IMR-90 (cell line): ENCODE measurements around the gene REV3L. TPM values are rescaled to one million over a fixed set of nuclear protein-coding genes. Genes with fewer than 3 reads are reported as not detected.

Experiments used
- ATAC-seq: fragments of 200-7000 bp; cut with Tn5 transposase; 2 replicates; pipeline ENCODE4 v1.9.1; 2020; ENCODE audit warnings: low read depth, mild to moderate bottlenecking, moderate library complexity
- BruUV-seq: library from RNA; stranded (reverse); fragments of 400-500 nt; replicated peaks from 2 replicates; lab custom pipeline; 2021; lab: Mats Ljungman, UMichigan
- CTCF ChIA-PET: fragments of 300-600 bp; formaldehyde crosslinking; extraction: SDS; loops from one replicate; lab custom pipeline; 2021; ENCODE audit warnings: antibody characterized with exemption; lab: Yijun Ruan, JAX
- POLR2A ChIA-PET: fragments of 300-600 bp; sonication (Branson Sonifier 250); formaldehyde crosslinking; loops from one replicate; lab custom pipeline; 2022; ENCODE audit warnings: antibody characterized with exemption; ENCODE audit not compliant: unreplicated experiment; lab: Charles Lee
- DNase-seq: peaks from one replicate; pipeline ENCODE4 v3.0.0; 2013
- H2AFZ ChIP-seq: replicated peaks from 2 replicates; pipeline ENCODE3; 2013; ENCODE audit warnings: low read length, mild to moderate bottlenecking; ENCODE audit not compliant: poor library complexity
- H2AK5ac ChIP-seq: 2 replicates; pipeline ENCODE4 v1.6.1; 2013; ENCODE audit warnings: low read depth, low read length, inconsistent platforms
- H2AK9ac ChIP-seq: replicated peaks from 2 replicates; pipeline ENCODE3; 2013; ENCODE audit warnings: mild to moderate bottlenecking, low read depth, low read length, moderate library complexity; ENCODE audit not compliant: poor library complexity
- H2BK120ac ChIP-seq: 2 replicates; pipeline ENCODE4 v1.6.1; 2013; ENCODE audit warnings: low read depth, low read length, inconsistent platforms
- H2BK15ac ChIP-seq: 3 replicates; pipeline ENCODE4 v1.6.1; 2013; ENCODE audit warnings: low read depth, low read length, inconsistent platforms
- H2BK20ac ChIP-seq: 2 replicates; pipeline ENCODE4 v1.6.1; 2013; ENCODE audit warnings: low read depth, mild to moderate bottlenecking, inconsistent platforms, low read length, moderate library complexity
- H2BK5ac ChIP-seq: 2 replicates; pipeline ENCODE4 v1.6.1; 2013; ENCODE audit warnings: mild to moderate bottlenecking, low read depth, low read length, inconsistent platforms; ENCODE audit not compliant: poor library complexity, severe bottlenecking
- H3K14ac ChIP-seq: replicated peaks from 2 replicates; pipeline ENCODE4 v1.6.1; 2013; ENCODE audit warnings: low read depth, low read length, inconsistent platforms
- H3K18ac ChIP-seq: 2 replicates; pipeline ENCODE4 v1.6.1; 2013; ENCODE audit warnings: low read depth, low read length, control low read depth
- H3K23ac ChIP-seq: 2 replicates; pipeline ENCODE4 v1.6.1; 2013; ENCODE audit warnings: low read depth, low read length, inconsistent platforms
- H3K27ac ChIP-seq: 2 replicates; pipeline ENCODE4 v1.5.1; 2013; ENCODE audit warnings: mild to moderate bottlenecking, control low read depth, low read length; ENCODE audit not compliant: insufficient read depth
- H3K27me3 ChIP-seq: 2 replicates; pipeline ENCODE4 v1.6.1; 2013; ENCODE audit warnings: low read length; ENCODE audit not compliant: control insufficient read depth, insufficient read depth
- H3K36me3 ChIP-seq: 2 replicates; pipeline ENCODE4 v1.6.1; 2013; ENCODE audit warnings: low read length, mixed read lengths; ENCODE audit not compliant: control insufficient read depth, insufficient read depth
- H3K4ac ChIP-seq: 2 replicates; pipeline ENCODE4 v1.6.1; 2013; ENCODE audit warnings: low read depth, low read length, inconsistent platforms
- H3K4me1 ChIP-seq: 2 replicates; pipeline ENCODE4 v1.6.1; 2013; ENCODE audit warnings: low read length, mixed read lengths; ENCODE audit not compliant: control insufficient read depth, insufficient read depth
- H3K4me2 ChIP-seq: 2 replicates; pipeline ENCODE4 v1.6.1; 2013; ENCODE audit warnings: low read depth, mild to moderate bottlenecking, control low read depth, low read length, moderate library complexity
- H3K4me3 ChIP-seq: 2 replicates; pipeline ENCODE4 v1.5.1; 2013; ENCODE audit warnings: low read depth, mild to moderate bottlenecking, control low read depth, low read length, moderate library complexity; ENCODE audit not compliant: insufficient read depth
- H3K56ac ChIP-seq: 2 replicates; pipeline ENCODE4 v1.6.1; 2013; ENCODE audit warnings: low read length, inconsistent platforms; ENCODE audit not compliant: insufficient read depth; ENCODE audit errors: extremely low read depth
- H3K79me1 ChIP-seq, 2 experiments: 2 replicates each; pipeline ENCODE4 v1.6.1; 2013; ENCODE audit warnings: low read length in 2 of 2, inconsistent platforms in 1 of 2, low read depth in 1 of 2
- H3K9ac ChIP-seq: 2 replicates; pipeline ENCODE4 v1.6.1; 2013; ENCODE audit warnings: low read depth, low read length, control low read depth
- H3K9me1 ChIP-seq: 2 replicates; pipeline ENCODE4 v1.6.1; 2013; ENCODE audit warnings: low read length, inconsistent platforms; ENCODE audit not compliant: insufficient read depth
- H3K9me3 ChIP-seq: 2 replicates; pipeline ENCODE4 v1.6.1; 2013; ENCODE audit warnings: low read length; ENCODE audit not compliant: control insufficient read depth, insufficient read depth
- H4K20me1 ChIP-seq: 2 replicates; pipeline ENCODE4 v1.6.1; 2013; ENCODE audit warnings: low read length, inconsistent platforms; ENCODE audit not compliant: insufficient read depth
- H4K5ac ChIP-seq: 2 replicates; pipeline ENCODE4 v1.6.1; 2013; ENCODE audit warnings: mild to moderate bottlenecking, low read depth, low read length, control low read depth
- H4K8ac ChIP-seq, 2 experiments: 2 replicates each; pipeline ENCODE4 v1.6.1; 2013; ENCODE audit warnings: low read depth in 2 of 2, low read length in 2 of 2, control low read depth in 1 of 2, inconsistent platforms in 1 of 2
- H4K91ac ChIP-seq: 2 replicates; pipeline ENCODE4 v1.6.1; 2013; ENCODE audit warnings: low read depth, low read length, inconsistent platforms; ENCODE audit not compliant: insufficient read depth
- BHLHE40 ChIP-seq: fragments of 150-350 bp; IDR thresholded peaks from 2 replicates; pipeline ENCODE4 v1.6.1; 2016; ENCODE audit warnings: mild to moderate bottlenecking, low read depth, low read length
- CEBPB ChIP-seq: IDR thresholded peaks from 2 replicates; pipeline ENCODE4 v1.6.1; 2012; ENCODE audit warnings: low read depth, low read length, improper control_type of control experiment
- CHD1 ChIP-seq: IDR thresholded peaks from 2 replicates; pipeline ENCODE4 v1.6.1; 2012; ENCODE audit warnings: low read depth, low read length, improper control_type of control experiment
- MAFK ChIP-seq: IDR thresholded peaks from 2 replicates; pipeline ENCODE4 v1.6.1; 2012; ENCODE audit warnings: low read depth, low read length, improper control_type of control experiment
- MAZ ChIP-seq: IDR thresholded peaks from 2 replicates; pipeline ENCODE4 v1.6.1; 2012; ENCODE audit warnings: low read depth, mild to moderate bottlenecking, low read length, improper control_type of control experiment, moderate library complexity, borderline replicate concordance
- MXI1 ChIP-seq: IDR thresholded peaks from 2 replicates; pipeline ENCODE4 v1.6.1; 2012; ENCODE audit warnings: low read depth, mild to moderate bottlenecking, low read length, moderate library complexity, borderline replicate concordance
- NFE2L2 ChIP-seq: fragments of 150-350 bp; IDR thresholded peaks from 2 replicates; pipeline ENCODE4 v1.6.1; 2016; ENCODE audit warnings: low read depth, mild to moderate bottlenecking, low read length
- POLR2A ChIP-seq: IDR thresholded peaks from 2 replicates; pipeline ENCODE4 v1.6.1; 2012; ENCODE audit warnings: mild to moderate bottlenecking, low read depth, low read length
- RAD21 ChIP-seq: IDR thresholded peaks from 2 replicates; pipeline ENCODE4 v1.6.1; 2012; ENCODE audit warnings: low read length, improper control_type of control experiment
- RCOR1 ChIP-seq: IDR thresholded peaks from 2 replicates; pipeline ENCODE4 v1.6.1; 2012; ENCODE audit warnings: mild to moderate bottlenecking, low read length, improper control_type of control experiment; ENCODE audit not compliant: insufficient replicate concordance
- RFX5 ChIP-seq: IDR thresholded peaks from 2 replicates; pipeline ENCODE4 v1.8.0; 2012; ENCODE audit warnings: low read depth, mild to moderate bottlenecking, low read length, moderate library complexity
- SMC3 ChIP-seq: fragments of 150-350 bp; IDR thresholded peaks from 2 replicates; pipeline ENCODE4 v1.6.1; 2016; ENCODE audit warnings: low read depth, mild to moderate bottlenecking, antibody characterized with exemption, low read length, moderate library complexity
- dilution Hi-C: fragments of 300-500 bp; cut with HindIII; formaldehyde crosslinking; loops from one replicate; pipeline ENCODE4 v1.14.3; 2018; ENCODE audit warnings: low sequenced_read_pairs; ENCODE audit not compliant: unreplicated experiment
- in situ Hi-C: fragments of 300-500 bp; cut with MboI; formaldehyde crosslinking; loops from 3 replicates; pipeline ENCODE4 v1.14.3; 2019; ENCODE audit warnings: low sequenced_read_pairs, inconsistent platforms, mixed read lengths
- intact Hi-C: fragments of 100-400 bp; cut with micrococcal nuclease; formaldehyde crosslinking; loops from 2 replicates; pipeline ENCODE4 v1.10.0; 2022
- polyA plus RNA-seq, 3 experiments: library from polyadenylated mRNA; depleted of rRNA; stranded (reverse); fragments of >200 nt; gene quantifications; 2 replicates each; pipeline ENCODE4 v1.2.3, GENCODE V29; 2012; ENCODE audit warnings: low replicate concordance in 1 of 3
- total RNA-seq: library from RNA; depleted of rRNA; stranded (reverse); fragments of >200 nt; gene quantifications from 2 replicates; pipeline ENCODE4 v1.2.3, GENCODE V29; 2012
- TF ChIP-seq, protein P1 (sequence below): fragments of 150-350 bp; IDR thresholded peaks from 2 replicates; pipeline ENCODE4 v1.6.1; 2017; ENCODE audit warnings: mild to moderate bottlenecking, antibody characterized with exemption, low read length, low read depth
- TF ChIP-seq, protein P2 (sequence below): fragments of 150-350 bp; IDR thresholded peaks from 2 replicates; pipeline ENCODE4 v1.6.1; 2016; ENCODE audit warnings: low read depth, mild to moderate bottlenecking, low read length, moderate library complexity, borderline replicate concordance
- TF ChIP-seq, protein P3 (sequence below): conservative IDR thresholded peaks from 2 replicates; pipeline ENCODE4 v1.5.1; 2012; ENCODE audit warnings: mild to moderate bottlenecking, low read depth, low read length, improper control_type of control experiment

Gene REV3L
- total and polyA plus RNA-seq, 2 of the 4 experiments (the other 2 are of a cell fraction) = 7.4 to 15.4 TPM

DNA sequence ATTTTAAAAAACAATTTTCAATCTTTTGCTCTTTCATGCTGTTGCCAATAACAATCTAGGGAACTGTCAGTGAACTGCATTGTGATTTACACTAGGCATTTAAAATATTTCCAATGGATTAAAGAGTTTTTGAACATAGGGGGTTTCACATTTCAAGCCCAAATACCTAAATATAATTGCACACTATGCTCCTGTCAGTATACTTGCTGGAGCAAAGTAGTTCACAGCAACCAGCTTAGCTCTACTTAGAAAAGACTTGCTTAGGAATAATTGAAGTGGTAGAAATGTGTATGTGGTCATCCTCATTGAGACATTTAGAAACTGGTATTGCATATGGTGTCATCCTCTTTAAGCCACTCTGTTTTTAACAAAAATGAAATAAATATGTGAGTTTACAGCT is 41.7 kb upstream of the REV3L start:
- no peak overlapping the region for H3K23ac ChIP-seq
- dilution Hi-C loops (no loop called here), in situ Hi-C loops (no loop called here), intact Hi-C loops (loop anchor here (5.0 kb wide), 1 partner anchor 37 kb away; no protein-coding TSS in a partner anchor)
- no peak overlapping the region for H2AK5ac ChIP-seq
- CTCF ChIA-PET = no interaction called here
- H2AK9ac ChIP-seq = no peak overlapping the region
- H2BK5ac ChIP-seq = no peak overlapping the region
- H3K56ac ChIP-seq = no peak overlapping the region
- no peaks in the 10 kb centered on the region for H3K27me3 ChIP-seq
- H3K4me2 ChIP-seq = no peak overlapping the region
- no peak overlapping the region for H4K8ac ChIP-seq
- no peak for ATAC-seq
- TF ChIP-seq, protein P1, sequence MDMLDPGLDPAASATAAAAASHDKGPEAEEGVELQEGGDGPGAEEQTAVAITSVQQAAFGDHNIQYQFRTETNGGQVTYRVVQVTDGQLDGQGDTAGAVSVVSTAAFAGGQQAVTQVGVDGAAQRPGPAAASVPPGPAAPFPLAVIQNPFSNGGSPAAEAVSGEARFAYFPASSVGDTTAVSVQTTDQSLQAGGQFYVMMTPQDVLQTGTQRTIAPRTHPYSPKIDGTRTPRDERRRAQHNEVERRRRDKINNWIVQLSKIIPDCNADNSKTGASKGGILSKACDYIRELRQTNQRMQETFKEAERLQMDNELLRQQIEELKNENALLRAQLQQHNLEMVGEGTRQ = no peak
- TF ChIP-seq BHLHE40 (no peak), MAFK (no peak), RFX5 (no peak), RCOR1 (no peak), SMC3 (no peak), NFE2L2 (no peak), POLR2A (no peak), CHD1 (no peak), MXI1 (no peak), RAD21 (no peak), CEBPB (no peak), MAZ (no peak)
- TF ChIP-seq, protein P2, sequence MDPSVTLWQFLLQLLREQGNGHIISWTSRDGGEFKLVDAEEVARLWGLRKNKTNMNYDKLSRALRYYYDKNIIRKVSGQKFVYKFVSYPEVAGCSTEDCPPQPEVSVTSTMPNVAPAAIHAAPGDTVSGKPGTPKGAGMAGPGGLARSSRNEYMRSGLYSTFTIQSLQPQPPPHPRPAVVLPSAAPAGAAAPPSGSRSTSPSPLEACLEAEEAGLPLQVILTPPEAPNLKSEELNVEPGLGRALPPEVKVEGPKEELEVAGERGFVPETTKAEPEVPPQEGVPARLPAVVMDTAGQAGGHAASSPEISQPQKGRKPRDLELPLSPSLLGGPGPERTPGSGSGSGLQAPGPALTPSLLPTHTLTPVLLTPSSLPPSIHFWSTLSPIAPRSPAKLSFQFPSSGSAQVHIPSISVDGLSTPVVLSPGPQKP = no peak
- TF ChIP-seq, protein P3, sequence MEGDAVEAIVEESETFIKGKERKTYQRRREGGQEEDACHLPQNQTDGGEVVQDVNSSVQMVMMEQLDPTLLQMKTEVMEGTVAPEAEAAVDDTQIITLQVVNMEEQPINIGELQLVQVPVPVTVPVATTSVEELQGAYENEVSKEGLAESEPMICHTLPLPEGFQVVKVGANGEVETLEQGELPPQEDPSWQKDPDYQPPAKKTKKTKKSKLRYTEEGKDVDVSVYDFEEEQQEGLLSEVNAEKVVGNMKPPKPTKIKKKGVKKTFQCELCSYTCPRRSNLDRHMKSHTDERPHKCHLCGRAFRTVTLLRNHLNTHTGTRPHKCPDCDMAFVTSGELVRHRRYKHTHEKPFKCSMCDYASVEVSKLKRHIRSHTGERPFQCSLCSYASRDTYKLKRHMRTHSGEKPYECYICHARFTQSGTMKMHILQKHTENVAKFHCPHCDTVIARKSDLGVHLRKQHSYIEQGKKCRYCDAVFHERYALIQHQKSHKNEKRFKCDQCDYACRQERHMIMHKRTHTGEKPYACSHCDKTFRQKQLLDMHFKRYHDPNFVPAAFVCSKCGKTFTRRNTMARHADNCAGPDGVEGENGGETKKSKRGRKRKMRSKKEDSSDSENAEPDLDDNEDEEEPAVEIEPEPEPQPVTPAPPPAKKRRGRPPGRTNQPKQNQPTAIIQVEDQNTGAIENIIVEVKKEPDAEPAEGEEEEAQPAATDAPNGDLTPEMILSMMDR = no peak
- POLR2A ChIA-PET = no interaction called here
- H2BK15ac ChIP-seq = no peak overlapping the region
- H3K4me1 ChIP-seq = no peaks in the 10 kb centered on the region; the same call in 1 of the 2 replicates
- no peak overlapping the region for H3K27ac ChIP-seq
- no peak overlapping the region for H3K9ac ChIP-seq
- no peak overlapping the region for H3K14ac ChIP-seq
- BruUV-seq = no TSS peak
- H3K9me3 ChIP-seq = no peaks in the 10 kb centered on the region
- no peak overlapping the region for H3K4ac ChIP-seq
- H2BK120ac ChIP-seq = no peak overlapping the region
- no peak overlapping the region for H2AFZ ChIP-seq
- H4K91ac ChIP-seq = no peak overlapping the region
- H4K20me1 ChIP-seq = no peaks in the 10 kb centered on the region
- no peak for DNase-seq
- no peak overlapping the region for H3K4me3 ChIP-seq
- H3K79me1 ChIP-seq = peaks cover 4 to 16% of the 10 kb centered on the region in 2 experiments; a peak in 3 of 4 replicates
- H3K36me3 ChIP-seq = no peaks in the 10 kb centered on the region
- no peak overlapping the region for H4K5ac ChIP-seq
- H3K18ac ChIP-seq = no peak overlapping the region
- no peak overlapping the region for H2BK20ac ChIP-seq
- H3K9me1 ChIP-seq = no peaks in the 10 kb centered on the region; the same call in 1 of the 2 replicates
